Stomach smooth muscle (tissue), 2 donors: ENCODE results near the gene TSPAN14.

Experiments
- H3K27ac ChIP-seq: one replicate; pipeline ENCODE4 v1.7.0; 2013; ENCODE audit warnings: mild to moderate bottlenecking, low read length, inconsistent platforms
- H3K27me3 ChIP-seq, 2 donors: one replicate each; pipeline ENCODE4 v1.7.0; 2013; ENCODE audit warnings: low read length in 2 of 2; ENCODE audit not compliant: insufficient read depth in 2 of 2, control insufficient read depth in 1 of 2
- H3K36me3 ChIP-seq, 2 donors: one replicate each; pipeline ENCODE4 v1.7.0; 2013; ENCODE audit warnings: low read length in 2 of 2; ENCODE audit not compliant: control insufficient read depth in 2 of 2, insufficient read depth in 2 of 2
- H3K4me1 ChIP-seq: one replicate; pipeline ENCODE4 v1.7.0; 2013; ENCODE audit warnings: low read length; ENCODE audit not compliant: control insufficient read depth, insufficient read depth
- H3K4me3 ChIP-seq, 2 donors: one replicate each; pipeline ENCODE4 v1.7.0; 2013; ENCODE audit warnings: low read length in 2 of 2
- H3K9ac ChIP-seq, 2 donors: one replicate each; pipeline ENCODE4 v1.7.0; 2013; ENCODE audit warnings: low read length in 2 of 2, mild to moderate bottlenecking in 1 of 2
- H3K9me3 ChIP-seq, 2 donors: one replicate each; pipeline ENCODE4 v1.7.0; 2013; ENCODE audit warnings: low read length in 2 of 2; ENCODE audit not compliant: control insufficient read depth in 2 of 2
- donor health status: healthy.
- donor health status: Pancreatic carcinoma.

TSPAN14 gene, protein sequence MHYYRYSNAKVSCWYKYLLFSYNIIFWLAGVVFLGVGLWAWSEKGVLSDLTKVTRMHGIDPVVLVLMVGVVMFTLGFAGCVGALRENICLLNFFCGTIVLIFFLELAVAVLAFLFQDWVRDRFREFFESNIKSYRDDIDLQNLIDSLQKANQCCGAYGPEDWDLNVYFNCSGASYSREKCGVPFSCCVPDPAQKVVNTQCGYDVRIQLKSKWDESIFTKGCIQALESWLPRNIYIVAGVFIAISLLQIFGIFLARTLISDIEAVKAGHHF

GRCh38 chr10:80453842-80454512, at the start of gene TSPAN14:
Gene TSPAN14, plus strand, starts transcription at chr10:80454310. Its CDS starts 34,924 bp downstream, at chr10:80489234.
- H3K9ac ChIP-seq: peak within 1 kb of the TSS; percentile 78 to 84
- H3K27me3 ChIP-seq: no peaks in the 10 kb centered on the region
- H3K9me3 ChIP-seq: peaks cover 0 to 4% of the 10 kb centered on the region in 2 donors
- H3K4me1 ChIP-seq: peaks cover 36% of the 10 kb centered on the region
- no peaks in the 10 kb centered on the region for H3K36me3 ChIP-seq
- peak within 1 kb of the TSS; percentile 76 to 80 for H3K4me3 ChIP-seq
- peak within 1 kb of the TSS; percentile 85 for H3K27ac ChIP-seq

DNA sequence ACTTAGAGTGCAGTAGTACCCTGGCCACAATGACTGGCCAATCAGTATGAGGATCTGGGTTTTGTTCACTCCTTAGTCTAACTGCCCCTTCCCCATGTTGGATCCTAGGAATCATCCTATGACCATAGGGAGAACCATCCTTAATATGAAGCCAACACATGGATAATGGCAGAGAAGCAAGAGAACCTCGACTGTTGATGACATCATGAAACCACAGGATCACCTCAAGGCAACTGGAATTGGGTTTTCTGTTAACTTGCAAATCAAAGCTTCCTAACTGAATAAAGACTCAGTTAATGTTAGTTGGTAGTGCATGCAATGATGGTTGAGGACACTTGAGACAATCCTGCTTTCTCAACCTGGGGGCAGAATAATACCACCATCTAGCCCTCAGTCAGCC, 49.1 kb upstream of the TSPAN14 start:
- Histone ChIP-seq H3K4me1 (peaks cover 19% of the 10 kb centered on the region), H3K27me3 (no peaks in the 10 kb centered on the region)

GRCh38 chr10:80405626-80406025, 48.5 kb upstream of the TSPAN14 start:
- Histone ChIP-seq H3K9me3 (no peaks in the 10 kb centered on the region), H3K27ac (no peak overlapping the region), H3K4me1 (peaks cover 25% of the 10 kb centered on the region), H3K4me3 (no peak overlapping the region), H3K27me3 (no peaks in the 10 kb centered on the region), H3K9ac (no peak overlapping the region), H3K36me3 (no peaks in the 10 kb centered on the region)

More for the DNA sequence above, 49.1 kb upstream of the TSPAN14 start:
- H3K27ac ChIP-seq: no peak overlapping the region
- H3K9me3 ChIP-seq: no peaks in the 10 kb centered on the region
- no peak overlapping the region for H3K9ac ChIP-seq
- H3K36me3 ChIP-seq: no peaks in the 10 kb centered on the region
- no peak overlapping the region for H3K4me3 ChIP-seq

DNA sequence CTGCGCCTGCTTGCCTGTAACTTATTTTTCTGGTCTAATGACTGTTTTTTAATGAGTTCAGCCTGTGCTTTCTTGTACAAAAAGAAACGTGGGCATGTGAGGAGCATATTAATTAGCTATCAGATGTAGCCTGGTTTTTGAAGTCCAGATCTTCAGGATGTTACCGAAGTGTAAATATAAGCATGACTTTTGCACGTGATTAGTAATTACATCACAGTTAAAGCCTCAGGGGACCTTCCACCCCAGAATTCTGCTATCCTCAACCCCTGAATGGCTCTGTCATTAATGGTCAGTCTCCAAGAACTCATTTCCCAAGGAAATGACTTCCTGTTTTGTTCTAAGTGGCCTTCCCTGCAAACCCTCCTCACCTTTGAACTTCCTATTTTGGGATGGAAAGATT, 47.9 kb upstream of the TSPAN14 start:
- H3K36me3 ChIP-seq: no peaks in the 10 kb centered on the region
- no peak overlapping the region for H3K4me3 ChIP-seq
- H3K27me3 ChIP-seq: no peaks in the 10 kb centered on the region
- peaks cover 31% of the 10 kb centered on the region for H3K4me1 ChIP-seq
- no peak overlapping the region for H3K9ac ChIP-seq
- no peaks in the 10 kb centered on the region for H3K9me3 ChIP-seq
- H3K27ac ChIP-seq: no peak overlapping the region

DNA sequence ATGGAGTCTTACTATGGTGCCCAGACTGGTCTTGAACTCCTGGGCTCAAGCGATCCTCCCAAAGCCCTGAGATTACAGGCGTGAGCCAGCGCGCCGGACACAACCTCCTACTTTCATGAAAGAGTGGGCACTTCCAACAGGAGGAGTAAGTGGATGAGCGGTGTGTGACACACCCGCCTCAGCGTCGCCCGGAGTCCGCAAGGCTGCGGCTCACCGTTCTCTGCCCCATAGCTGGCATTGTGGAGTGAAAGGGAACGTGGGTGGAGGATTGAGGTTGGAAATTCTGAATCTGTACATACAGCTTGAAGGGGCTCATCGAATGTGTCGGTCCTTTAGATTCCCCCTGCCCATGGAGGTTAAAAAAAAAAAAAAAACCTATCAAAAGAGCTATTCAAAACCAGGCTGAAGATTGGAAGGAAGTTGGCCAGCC, 46.3 kb upstream of the TSPAN14 start:
- Histone ChIP-seq H3K9ac (peak overlapping the region; percentile 75 to 80), H3K4me1 (peaks cover 37% of the 10 kb centered on the region), H3K4me3 (peak overlapping the region; percentile 78 to 83), H3K27ac (peak overlapping the region; percentile 64), H3K36me3 (no peaks in the 10 kb centered on the region), H3K9me3 (no peaks in the 10 kb centered on the region), H3K27me3 (no peaks in the 10 kb centered on the region)

GRCh38 chr10:80408242-80409101, 45.6 kb upstream of the TSPAN14 start, which contains the start of gene PRXL2A:
Gene PRXL2A, plus strand, starts transcription at chr10:80408551. Its CDS starts 11,917 bp downstream, at chr10:80420468.
- Histone ChIP-seq H3K4me1 (peaks cover 41% of the 10 kb centered on the region), H3K9ac (peak within 1 kb of the TSS; percentile 75 to 80), H3K36me3 (no peaks in the 10 kb centered on the region), H3K9me3 (no peaks in the 10 kb centered on the region), H3K27ac (peak within 1 kb of the TSS; percentile 64), H3K27me3 (no peaks in the 10 kb centered on the region), H3K4me3 (peak within 1 kb of the TSS; percentile 78 to 83)

GRCh38 chr10:80409121-80409520, 45.0 kb upstream of the TSPAN14 start:
- Histone ChIP-seq H3K4me3 (peak overlapping the region; percentile 78 to 83), H3K27ac (peak overlapping the region; percentile 64), H3K9me3 (no peaks in the 10 kb centered on the region), H3K36me3 (no peaks in the 10 kb centered on the region), H3K9ac (peak overlapping the region; percentile 75 to 80), H3K27me3 (no peaks in the 10 kb centered on the region), H3K4me1 (peaks cover 47% of the 10 kb centered on the region)

DNA sequence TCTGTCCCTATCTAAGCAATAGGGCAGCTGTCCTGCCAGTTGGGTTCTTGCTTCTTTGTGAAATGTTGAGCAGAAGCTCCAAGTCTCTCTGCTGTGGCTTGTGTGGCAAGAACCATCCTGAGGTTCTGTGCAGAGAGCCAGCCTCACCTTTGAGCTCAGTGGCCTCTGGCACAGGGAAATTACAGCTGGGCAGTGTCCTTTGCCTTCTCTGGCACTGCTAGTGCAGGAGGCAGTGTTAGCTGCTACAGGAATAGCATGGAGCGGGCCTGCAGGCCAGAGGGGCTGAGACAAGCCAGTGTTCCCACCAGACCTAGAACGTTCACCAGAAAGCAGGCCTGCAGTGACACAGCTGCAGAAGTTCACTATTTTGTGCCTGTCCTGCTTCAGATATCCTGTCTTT, 44.0 kb upstream of the TSPAN14 start:
- H3K9me3 ChIP-seq: no peaks in the 10 kb centered on the region
- no peak overlapping the region for H3K9ac ChIP-seq
- no peaks in the 10 kb centered on the region for H3K36me3 ChIP-seq
- H3K27ac ChIP-seq: peak overlapping the region; percentile 41
- H3K4me1 ChIP-seq: peaks cover 56% of the 10 kb centered on the region
- H3K4me3 ChIP-seq: peak overlapping the region; percentile 5 to 44
- no peaks in the 10 kb centered on the region for H3K27me3 ChIP-seq

DNA sequence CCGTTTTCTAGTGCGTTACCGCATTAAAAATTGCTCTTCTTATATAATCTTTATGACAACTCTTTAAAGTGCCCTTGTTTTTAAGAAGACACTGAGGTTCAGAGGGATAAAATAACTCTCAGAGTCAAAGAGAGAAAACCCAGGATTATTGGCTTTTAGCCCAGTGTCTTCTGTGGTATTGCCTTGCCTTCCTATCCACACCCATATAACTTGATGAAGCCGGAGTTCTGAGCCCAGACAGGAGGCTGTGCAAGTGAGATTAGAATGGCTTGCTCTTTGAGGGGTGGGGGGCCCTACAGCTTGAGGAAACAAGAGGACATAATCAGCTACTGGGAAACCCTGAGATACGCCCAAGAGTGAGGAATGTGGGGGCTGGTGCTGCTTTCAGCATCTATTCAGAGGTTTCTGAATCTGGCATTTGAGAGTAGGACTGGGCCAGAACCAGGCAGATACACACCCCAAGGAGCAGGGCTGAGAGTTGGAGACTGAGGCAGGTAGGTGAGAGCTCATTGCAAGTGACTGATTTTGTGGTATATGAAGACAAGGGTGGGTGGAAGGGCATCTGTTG, 43.4 kb upstream of the TSPAN14 start:
- Histone ChIP-seq H3K9me3 (no peaks in the 10 kb centered on the region), H3K4me1 (peaks cover 62% of the 10 kb centered on the region), H3K4me3 (no peak overlapping the region), H3K27me3 (no peaks in the 10 kb centered on the region), H3K27ac (peak overlapping the region; percentile 41), H3K36me3 (no peaks in the 10 kb centered on the region), H3K9ac (no peak overlapping the region)

DNA sequence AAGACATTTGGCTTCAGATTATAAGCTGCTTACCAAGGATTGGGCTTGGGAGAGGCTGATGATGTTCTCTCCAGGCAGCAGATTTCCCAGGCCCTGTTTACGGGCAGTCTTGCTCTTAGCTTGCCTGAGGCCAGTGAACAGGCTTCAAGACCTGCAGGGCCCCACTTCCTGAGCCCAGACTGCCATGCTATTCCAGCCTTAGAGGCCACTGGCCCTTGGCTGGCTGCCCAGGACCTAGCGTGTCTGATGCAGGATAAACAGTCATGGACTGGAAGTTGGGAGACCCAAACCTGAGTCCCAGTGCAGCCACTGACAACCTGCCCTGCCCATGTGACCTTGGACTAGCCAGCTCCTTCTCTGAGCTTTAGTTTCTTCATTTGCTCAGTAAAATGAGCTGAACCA, 42.8 kb upstream of the TSPAN14 start:
- H3K9ac ChIP-seq: no peak overlapping the region
- H3K36me3 ChIP-seq: no peaks in the 10 kb centered on the region
- peaks cover 64% of the 10 kb centered on the region for H3K4me1 ChIP-seq
- H3K4me3 ChIP-seq: no peak overlapping the region
- no peaks in the 10 kb centered on the region for H3K9me3 ChIP-seq
- no peaks in the 10 kb centered on the region for H3K27me3 ChIP-seq
- H3K27ac ChIP-seq: peak overlapping the region; percentile 41
